Measurements from ENCODE around the gene ZNF737.

DNA sequence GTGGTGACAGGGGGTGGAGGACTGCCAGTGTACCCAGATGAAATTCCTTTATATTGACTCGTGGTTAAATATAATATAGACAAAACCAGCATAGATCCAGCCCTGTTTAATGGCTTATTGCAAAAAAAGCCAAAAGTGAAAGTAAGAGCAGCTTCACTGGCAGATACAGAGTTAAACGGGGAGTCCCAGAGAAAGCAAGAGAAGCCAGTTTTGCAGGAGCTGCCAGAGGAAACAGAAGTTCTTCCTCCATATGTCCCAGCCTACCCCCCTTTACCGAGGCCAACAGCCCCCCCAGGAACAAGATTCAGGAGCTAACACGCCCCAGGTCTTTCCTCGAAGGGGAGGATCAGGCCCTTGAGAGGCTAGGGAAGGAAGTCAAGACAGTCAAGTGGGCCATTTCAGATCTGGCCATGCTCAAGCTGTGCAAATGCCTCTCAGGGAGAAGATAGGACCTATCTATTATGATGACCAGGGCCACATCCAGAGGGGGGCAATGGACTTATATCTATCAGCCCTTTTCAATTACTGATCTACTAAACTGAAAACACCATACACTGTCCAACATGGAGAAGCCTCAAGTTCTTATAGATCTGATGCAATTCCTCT lies 47.2 kb upstream of the ZNF737 start:
- TF ChIP-seq, protein P1, sequence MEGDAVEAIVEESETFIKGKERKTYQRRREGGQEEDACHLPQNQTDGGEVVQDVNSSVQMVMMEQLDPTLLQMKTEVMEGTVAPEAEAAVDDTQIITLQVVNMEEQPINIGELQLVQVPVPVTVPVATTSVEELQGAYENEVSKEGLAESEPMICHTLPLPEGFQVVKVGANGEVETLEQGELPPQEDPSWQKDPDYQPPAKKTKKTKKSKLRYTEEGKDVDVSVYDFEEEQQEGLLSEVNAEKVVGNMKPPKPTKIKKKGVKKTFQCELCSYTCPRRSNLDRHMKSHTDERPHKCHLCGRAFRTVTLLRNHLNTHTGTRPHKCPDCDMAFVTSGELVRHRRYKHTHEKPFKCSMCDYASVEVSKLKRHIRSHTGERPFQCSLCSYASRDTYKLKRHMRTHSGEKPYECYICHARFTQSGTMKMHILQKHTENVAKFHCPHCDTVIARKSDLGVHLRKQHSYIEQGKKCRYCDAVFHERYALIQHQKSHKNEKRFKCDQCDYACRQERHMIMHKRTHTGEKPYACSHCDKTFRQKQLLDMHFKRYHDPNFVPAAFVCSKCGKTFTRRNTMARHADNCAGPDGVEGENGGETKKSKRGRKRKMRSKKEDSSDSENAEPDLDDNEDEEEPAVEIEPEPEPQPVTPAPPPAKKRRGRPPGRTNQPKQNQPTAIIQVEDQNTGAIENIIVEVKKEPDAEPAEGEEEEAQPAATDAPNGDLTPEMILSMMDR (IDR thresholded peaks at IDR 0.05; ENCODE audit: extremely low read depth in 1 of 2, insufficient read depth in 1 of 2, low read depth in 1 of 2, low read length in 2 of 2), result no peak
- no peak for TF ChIP-seq POLR2AphosphoS5 (IDR thresholded peaks at IDR 0.05; ENCODE audit: insufficient read depth, low read depth, low read length)
- TF ChIP-seq POLR2A (IDR thresholded peaks at IDR 0.05; ENCODE audit: low read depth, low read length), result no peak
- TF ChIP-seq EZH2 (IDR thresholded peaks at IDR 0.05; ENCODE audit: borderline replicate concordance, low read depth, low read length, severe bottlenecking), result no peak
- no peak for TF ChIP-seq MYC (IDR thresholded peaks at IDR 0.05; ENCODE audit: low read depth, low read length)
- TF ChIP-seq JUN (IDR thresholded peaks at IDR 0.05; ENCODE audit: borderline replicate concordance, insufficient read depth, insufficient read length, low read depth), result no peak
- TF ChIP-seq, protein P2, sequence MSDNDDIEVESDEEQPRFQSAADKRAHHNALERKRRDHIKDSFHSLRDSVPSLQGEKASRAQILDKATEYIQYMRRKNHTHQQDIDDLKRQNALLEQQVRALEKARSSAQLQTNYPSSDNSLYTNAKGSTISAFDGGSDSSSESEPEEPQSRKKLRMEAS (IDR thresholded peaks at IDR 0.05; ENCODE audit: insufficient read depth, insufficient read length), result no peak
- TF ChIP-seq GATA2 (IDR thresholded peaks at IDR 0.05; ENCODE audit: insufficient read depth, insufficient read length, low read depth, low read length), result no peak
